ENCODE data around the gene MRC2. TPM values are rescaled to one million over a fixed set of nuclear protein-coding genes. Genes with fewer than 3 reads are reported as not detected.
"Not testable (repeated sequence)": the region's sequence is repeated elsewhere in the genome, so short reads cannot be mapped to it uniquely, and the experiment has no call there.

The MRC2 gene
- total RNA-seq, 4 donors from 2014 or later = 23.3 to 59.8 (median 39.9) TPM

DNA sequence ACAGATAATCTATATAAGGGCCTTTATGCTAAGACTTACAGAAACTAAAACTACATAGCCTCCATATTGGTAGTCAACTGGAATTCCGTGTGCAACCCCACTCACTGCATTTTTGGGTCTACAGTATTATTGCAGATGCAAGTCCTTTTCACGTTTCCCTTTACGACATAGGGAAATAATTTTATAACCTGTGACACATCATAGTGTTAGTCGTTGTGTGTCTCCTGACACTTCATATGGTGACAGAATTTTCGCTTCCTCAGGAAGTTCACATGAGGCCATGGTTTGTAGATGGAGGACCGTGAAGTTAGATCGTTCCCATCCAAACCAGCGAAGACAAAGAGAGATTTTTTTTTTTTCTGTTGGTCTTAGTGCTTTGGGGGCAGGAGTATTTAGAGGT, 15.7 kb upstream of the MRC2 start:
- ATAC-seq = no peak
- Histone ChIP-seq H3K9me3 (no peaks in the 10 kb centered on the region), H3K27me3 (no peaks in the 10 kb centered on the region), H3K36me3 (peaks cover 12 to 97% of the 10 kb centered on the region in 2 donors), H3K27ac (no peak overlapping the region), H3K4me1 (no peaks in the 10 kb centered on the region), H3K4me3 (no peak overlapping the region)
- TF ChIP-seq POLR2A (IDR thresholded peaks at IDR 0.05) (no peak), POLR2AphosphoS5 (IDR thresholded peaks at IDR 0.05) (no peak), EP300 (IDR thresholded peaks at IDR 0.05) (no peak)
- TF ChIP-seq, protein P1, sequence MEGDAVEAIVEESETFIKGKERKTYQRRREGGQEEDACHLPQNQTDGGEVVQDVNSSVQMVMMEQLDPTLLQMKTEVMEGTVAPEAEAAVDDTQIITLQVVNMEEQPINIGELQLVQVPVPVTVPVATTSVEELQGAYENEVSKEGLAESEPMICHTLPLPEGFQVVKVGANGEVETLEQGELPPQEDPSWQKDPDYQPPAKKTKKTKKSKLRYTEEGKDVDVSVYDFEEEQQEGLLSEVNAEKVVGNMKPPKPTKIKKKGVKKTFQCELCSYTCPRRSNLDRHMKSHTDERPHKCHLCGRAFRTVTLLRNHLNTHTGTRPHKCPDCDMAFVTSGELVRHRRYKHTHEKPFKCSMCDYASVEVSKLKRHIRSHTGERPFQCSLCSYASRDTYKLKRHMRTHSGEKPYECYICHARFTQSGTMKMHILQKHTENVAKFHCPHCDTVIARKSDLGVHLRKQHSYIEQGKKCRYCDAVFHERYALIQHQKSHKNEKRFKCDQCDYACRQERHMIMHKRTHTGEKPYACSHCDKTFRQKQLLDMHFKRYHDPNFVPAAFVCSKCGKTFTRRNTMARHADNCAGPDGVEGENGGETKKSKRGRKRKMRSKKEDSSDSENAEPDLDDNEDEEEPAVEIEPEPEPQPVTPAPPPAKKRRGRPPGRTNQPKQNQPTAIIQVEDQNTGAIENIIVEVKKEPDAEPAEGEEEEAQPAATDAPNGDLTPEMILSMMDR (IDR thresholded peaks at IDR 0.05) = no peak
- 77 to 91% methylated on average over 5 to 8 of the region's 8 CpGs for WGBS, 2 donors (ENCODE audit: low coverage in 1 of 2)

DNA sequence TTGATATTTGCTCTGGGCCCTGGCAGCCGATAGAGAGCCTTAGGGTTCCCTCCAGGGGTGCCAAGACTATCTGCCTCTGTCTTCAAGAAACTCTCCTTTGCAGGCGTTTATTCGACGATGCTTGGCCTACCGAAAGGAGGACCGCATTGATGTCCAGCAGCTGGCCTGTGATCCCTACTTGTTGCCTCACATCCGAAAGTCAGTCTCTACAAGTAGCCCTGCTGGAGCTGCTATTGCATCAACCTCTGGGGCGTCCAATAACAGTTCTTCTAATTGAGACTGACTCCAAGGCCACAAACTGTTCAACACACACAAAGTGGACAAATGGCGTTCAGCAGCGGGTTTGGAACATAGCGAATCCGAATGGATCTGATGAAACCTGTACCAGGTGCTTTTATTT, 15.2 kb upstream of the MRC2 start:
- not testable (repeated sequence) for H3K4me3 ChIP-seq, H3K27me3 ChIP-seq, H3K4me1 ChIP-seq, H3K9me3 ChIP-seq, H3K27ac ChIP-seq
- ATAC-seq = peak; percentile 88
- WGBS, 2 donors (ENCODE audit: low coverage in 1 of 2) = 69% methylated on average over 4 of the region's 12 CpGs; no CpG with 5 or more reads in 1 of the 2 donors
- peaks cover 12 to 92% of the 10 kb centered on the region in 2 donors for H3K36me3 ChIP-seq

DNA sequence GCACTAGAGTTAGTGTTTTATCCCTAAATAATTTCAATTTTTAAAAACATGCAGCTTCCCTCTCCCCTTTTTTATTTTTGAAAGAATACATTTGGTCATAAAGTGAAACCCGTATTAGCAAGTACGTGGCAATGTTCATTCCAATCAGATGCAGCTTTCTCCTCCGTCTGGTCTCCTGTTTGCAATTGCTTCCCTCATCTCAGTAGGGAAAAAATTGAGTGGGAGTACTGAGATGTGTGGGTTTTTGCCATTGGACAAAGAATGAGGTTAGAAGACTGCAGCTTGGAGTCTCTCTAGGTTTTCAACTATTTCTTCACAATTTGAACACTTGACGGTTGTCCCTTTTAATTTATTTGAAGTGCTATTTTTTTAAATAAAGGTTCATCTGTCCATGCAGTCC, 14.4 kb upstream of the MRC2 start:
- not testable (repeated sequence) for H3K9me3 ChIP-seq, H3K4me1 ChIP-seq, H3K4me3 ChIP-seq, ATAC-seq, H3K27me3 ChIP-seq, H3K27ac ChIP-seq
- peaks cover 6 to 87% of the 10 kb centered on the region in 2 donors for H3K36me3 ChIP-seq
- 66 to 75% methylated on average over 4 of the region's 4 CpGs for WGBS, 2 donors (ENCODE audit: low coverage in 1 of 2)

DNA sequence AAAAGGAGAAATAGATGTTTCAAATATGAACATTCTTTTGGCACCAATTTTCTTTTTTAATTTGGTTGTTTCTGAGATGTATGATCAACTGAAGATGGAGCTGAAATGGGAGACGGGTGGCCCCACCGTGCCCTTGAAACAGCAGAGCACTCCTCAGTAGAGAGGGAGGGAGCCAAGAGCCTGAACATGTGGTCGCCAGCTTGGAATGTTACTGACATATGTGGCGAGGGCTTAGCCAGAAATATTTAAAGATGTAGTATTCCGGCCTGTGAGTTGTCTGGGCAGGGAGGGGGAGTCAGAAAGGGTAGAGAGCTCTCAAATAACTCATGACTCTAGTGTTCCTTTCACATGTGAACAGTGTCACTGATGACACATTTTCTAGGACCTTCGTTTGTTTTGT, 13.3 kb upstream of the MRC2 start:
- ATAC-seq = no peak
- no peak overlapping the region for H3K27ac ChIP-seq

DNA sequence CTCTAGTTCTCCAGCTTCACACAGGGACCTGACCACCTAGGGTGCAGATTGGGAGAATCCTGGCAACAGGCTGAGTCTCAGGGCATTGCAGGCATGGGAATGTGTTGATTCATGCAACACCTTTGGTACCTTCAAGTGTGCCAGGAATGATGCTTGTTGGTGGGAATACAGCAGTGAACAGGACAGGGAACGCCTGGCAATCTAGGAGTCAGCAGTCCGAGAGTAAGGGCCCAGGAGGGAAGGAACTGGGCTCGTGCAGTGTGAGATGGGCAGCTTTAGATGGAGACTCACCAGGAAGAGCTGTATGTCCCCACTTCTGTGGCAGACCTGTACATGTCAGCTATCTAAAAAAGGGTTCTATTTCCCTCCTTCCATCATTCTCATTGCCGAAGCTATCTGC, 12.0 kb upstream of the MRC2 start:
- ATAC-seq = no peak
- H3K9me3 ChIP-seq = no peaks in the 10 kb centered on the region
- H3K27ac ChIP-seq = no peak overlapping the region
- no peaks in the 10 kb centered on the region for H3K27me3 ChIP-seq
- 92 to 100% methylated on average over 2 of the region's 4 CpGs for WGBS, 2 donors (ENCODE audit: low coverage in 1 of 2)
- TF ChIP-seq POLR2A (IDR thresholded peaks at IDR 0.05) (no peak), POLR2AphosphoS5 (IDR thresholded peaks at IDR 0.05) (no peak), EP300 (IDR thresholded peaks at IDR 0.05) (no peak)
- TF ChIP-seq, protein P1 (IDR thresholded peaks at IDR 0.05) = no peak
- no peaks in the 10 kb centered on the region for H3K4me1 ChIP-seq
- H3K4me3 ChIP-seq = no peak overlapping the region
- peaks cover 0 to 69% of the 10 kb centered on the region in 2 donors for H3K36me3 ChIP-seq

More for the DNA sequence above, 13.3 kb upstream of the MRC2 start:
- Histone ChIP-seq H3K9me3 (no peaks in the 10 kb centered on the region), H3K27me3 (no peaks in the 10 kb centered on the region), H3K4me1 (no peaks in the 10 kb centered on the region), H3K4me3 (no peak overlapping the region), H3K36me3 (peaks cover 3 to 83% of the 10 kb centered on the region in 2 donors)
- TF ChIP-seq, protein P1 (IDR thresholded peaks at IDR 0.05) = no peak
- TF ChIP-seq EP300 (IDR thresholded peaks at IDR 0.05) (no peak), POLR2A (IDR thresholded peaks at IDR 0.05) (no peak), POLR2AphosphoS5 (IDR thresholded peaks at IDR 0.05) (no peak)
- 36 to 70% methylated on average over 6 of the region's 6 CpGs for WGBS, 2 donors (ENCODE audit: low coverage in 1 of 2)

DNA sequence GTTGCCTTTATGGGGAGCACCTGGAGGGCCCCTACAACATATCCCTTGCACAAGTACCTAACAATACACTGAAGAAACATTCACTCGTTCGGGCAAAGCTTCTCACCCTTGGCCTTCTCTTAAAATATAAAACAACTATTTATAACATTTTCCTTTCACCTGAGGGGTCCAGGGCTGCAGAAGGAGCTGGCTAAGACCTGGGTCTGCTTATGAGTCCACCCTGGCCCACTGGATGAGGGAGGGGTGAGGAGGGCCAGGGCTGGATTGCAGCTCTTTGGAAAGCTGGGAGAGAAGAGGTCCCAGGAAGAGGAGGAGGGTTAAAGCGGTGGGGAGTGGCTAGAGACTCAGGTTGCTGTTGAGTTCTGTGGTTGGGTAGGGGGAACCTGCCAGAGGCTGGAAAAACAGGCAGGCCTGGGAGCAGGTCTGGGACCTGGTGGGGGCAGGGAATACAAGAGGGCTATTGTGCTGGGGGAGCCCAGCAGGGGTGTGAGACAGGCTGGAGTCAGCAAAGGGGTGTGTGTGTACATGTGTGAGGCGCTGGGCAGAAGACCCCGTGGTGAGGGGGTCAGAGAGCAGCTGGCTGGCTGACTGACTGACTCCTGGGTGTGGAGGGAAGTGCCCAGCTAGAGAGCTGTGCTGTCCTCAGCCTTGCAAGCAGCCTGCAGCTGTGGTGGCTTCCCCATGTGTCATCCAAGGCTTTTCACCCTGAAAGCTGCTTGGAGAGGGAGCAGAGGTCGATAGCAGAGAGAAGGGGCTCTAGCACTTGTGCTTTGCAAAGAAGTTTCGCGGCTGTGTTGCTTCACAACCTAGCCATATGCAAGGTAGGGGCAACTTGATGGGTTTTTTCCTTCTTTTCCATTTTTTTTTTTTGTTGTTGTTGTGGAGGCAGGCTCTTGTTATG, 10.2 kb upstream of the MRC2 start:
- WGBS, 2 donors (ENCODE audit: low coverage in 1 of 2) = 58 to 84% methylated on average over 4 to 6 of the region's 8 CpGs
- no peak for ATAC-seq

More for the DNA sequence above, 10.2 kb upstream of the MRC2 start:
- no peak for TF ChIP-seq POLR2AphosphoS5 (IDR thresholded peaks at IDR 0.05)
- TF ChIP-seq, protein P1 (IDR thresholded peaks at IDR 0.05) = no peak
- TF ChIP-seq POLR2A (IDR thresholded peaks at IDR 0.05) = no peak
- no peak for TF ChIP-seq EP300 (IDR thresholded peaks at IDR 0.05)
- Histone ChIP-seq H3K4me3 (no peak overlapping the region), H3K36me3 (peaks cover 0 to 52% of the 10 kb centered on the region in 2 donors), H3K27me3 (no peaks in the 10 kb centered on the region), H3K4me1 (no peaks in the 10 kb centered on the region), H3K27ac (no peak overlapping the region), H3K9me3 (no peaks in the 10 kb centered on the region)

All from gastroesophageal sphincter (tissue), 4 donors.